Astrocyte of the cerebellum (primary cell): ENCODE results near the gene ARFGAP2.

Experiments used
- DNase-seq: peaks from one replicate; pipeline ENCODE4 v3.0.0-alpha.2; 2011; ENCODE audit warnings: low read depth
- H3K4me3 ChIP-seq: 2 replicates; pipeline ENCODE4 v1.5.1; 2011; ENCODE audit warnings: mild to moderate bottlenecking, low read depth, low read length, moderate library complexity
- in situ Hi-C: cut with HindIII; loops from 2 replicates; pipeline ENCODE4 v1.10.0; 2017; ENCODE audit warnings: low sequenced_read_pairs
- TF ChIP-seq, protein P1 (sequence below): IDR thresholded peaks from 2 replicates; pipeline ENCODE4 v1.5.1; 2012; ENCODE audit warnings: low read length, low read depth, moderate library complexity, mild to moderate bottlenecking; ENCODE audit errors: missing control alignments

Gene ARFGAP2

DNA sequence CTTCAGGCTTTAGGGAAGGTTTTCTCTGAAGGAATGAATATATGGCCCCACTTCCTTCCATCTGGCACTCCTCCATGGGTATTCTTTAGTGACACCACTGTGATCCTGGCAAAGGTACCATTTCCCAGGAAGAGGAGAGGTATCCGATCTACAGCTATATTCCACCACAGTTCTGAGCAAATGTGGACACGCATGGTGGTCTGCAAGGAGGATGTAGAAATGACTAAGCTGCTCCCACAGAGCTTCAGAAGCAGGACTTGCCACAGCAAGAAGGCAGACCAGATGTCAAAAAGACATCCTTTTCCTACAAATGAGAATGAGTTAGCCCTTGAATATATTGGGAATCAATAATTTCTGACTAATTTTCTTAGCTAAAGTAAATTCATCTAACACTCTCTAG lies 45.5 kb downstream of the ARFGAP2 start:
- in situ Hi-C loops: no loop called here
- H3K4me3 ChIP-seq: no peak overlapping the region
- no peak for DNase-seq
- TF ChIP-seq, protein P1, sequence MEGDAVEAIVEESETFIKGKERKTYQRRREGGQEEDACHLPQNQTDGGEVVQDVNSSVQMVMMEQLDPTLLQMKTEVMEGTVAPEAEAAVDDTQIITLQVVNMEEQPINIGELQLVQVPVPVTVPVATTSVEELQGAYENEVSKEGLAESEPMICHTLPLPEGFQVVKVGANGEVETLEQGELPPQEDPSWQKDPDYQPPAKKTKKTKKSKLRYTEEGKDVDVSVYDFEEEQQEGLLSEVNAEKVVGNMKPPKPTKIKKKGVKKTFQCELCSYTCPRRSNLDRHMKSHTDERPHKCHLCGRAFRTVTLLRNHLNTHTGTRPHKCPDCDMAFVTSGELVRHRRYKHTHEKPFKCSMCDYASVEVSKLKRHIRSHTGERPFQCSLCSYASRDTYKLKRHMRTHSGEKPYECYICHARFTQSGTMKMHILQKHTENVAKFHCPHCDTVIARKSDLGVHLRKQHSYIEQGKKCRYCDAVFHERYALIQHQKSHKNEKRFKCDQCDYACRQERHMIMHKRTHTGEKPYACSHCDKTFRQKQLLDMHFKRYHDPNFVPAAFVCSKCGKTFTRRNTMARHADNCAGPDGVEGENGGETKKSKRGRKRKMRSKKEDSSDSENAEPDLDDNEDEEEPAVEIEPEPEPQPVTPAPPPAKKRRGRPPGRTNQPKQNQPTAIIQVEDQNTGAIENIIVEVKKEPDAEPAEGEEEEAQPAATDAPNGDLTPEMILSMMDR: no peak

DNA sequence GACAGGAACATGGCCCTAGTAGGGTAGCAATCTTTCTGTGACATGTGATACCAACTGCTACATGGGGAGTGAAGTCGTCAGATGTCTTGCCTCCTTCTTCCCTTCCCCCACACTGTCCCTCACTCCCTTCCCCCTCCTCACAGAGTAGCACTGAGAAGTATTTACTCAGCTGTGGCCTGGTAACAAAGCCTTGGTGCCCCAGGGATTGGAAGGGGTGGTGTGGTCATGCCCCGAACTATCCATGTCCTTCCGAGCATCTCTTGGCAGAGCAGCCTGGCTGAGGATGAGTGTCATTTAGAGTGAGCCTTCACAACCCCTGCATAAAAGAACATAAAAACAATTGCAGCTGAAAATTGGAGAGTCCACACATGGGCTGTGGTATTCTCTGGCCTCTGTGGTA lies 46.1 kb downstream of the ARFGAP2 start:
- in situ Hi-C loops: no loop called here
- H3K4me3 ChIP-seq: no peak overlapping the region
- no peak for DNase-seq
- TF ChIP-seq, protein P1: no peak

DNA sequence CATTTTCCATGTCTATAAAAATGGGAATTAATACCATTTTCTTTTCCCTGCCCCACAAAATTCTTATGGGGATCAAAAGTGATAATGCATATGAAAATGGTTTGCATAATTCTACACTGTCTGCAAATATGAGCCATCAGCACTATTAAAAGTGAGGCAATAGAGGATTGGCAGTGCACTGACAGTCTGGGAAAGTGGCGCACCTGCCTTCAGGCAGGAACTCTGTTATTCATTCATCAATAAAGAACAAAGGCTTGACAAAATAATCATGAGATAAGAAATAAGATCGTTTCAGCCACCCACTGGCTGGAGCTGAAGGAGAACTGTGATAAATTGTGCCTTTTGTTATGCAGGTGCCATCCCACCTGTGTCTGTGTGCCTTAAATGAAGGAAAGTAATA lies 49.5 kb downstream of the ARFGAP2 start:
- TF ChIP-seq, protein P1: no peak
- in situ Hi-C loops: no loop called here
- H3K4me3 ChIP-seq: no peak overlapping the region
- DNase-seq: no peak

DNA sequence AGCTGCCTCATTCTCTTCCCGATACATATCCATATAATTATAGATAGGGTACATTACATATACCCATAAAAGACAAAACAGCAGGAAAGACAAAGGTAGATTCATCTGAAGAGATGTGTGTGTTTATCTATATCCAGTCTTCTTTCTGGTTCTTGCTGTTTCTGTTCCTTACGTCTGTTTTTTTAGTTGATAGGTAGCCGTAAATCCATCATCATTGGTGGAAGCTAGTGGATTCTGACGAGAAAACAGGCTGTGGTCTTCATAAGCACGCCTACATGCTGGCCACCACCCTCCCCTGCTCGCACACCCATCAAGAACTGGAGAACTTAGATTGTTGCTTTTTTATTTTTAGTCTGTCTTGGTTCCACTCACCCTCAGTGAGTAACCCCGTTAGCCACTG lies 51.6 kb downstream of the ARFGAP2 start:
- TF ChIP-seq, protein P1: no peak
- in situ Hi-C loops: no loop called here
- H3K4me3 ChIP-seq: no peak overlapping the region
- no peak for DNase-seq

DNA sequence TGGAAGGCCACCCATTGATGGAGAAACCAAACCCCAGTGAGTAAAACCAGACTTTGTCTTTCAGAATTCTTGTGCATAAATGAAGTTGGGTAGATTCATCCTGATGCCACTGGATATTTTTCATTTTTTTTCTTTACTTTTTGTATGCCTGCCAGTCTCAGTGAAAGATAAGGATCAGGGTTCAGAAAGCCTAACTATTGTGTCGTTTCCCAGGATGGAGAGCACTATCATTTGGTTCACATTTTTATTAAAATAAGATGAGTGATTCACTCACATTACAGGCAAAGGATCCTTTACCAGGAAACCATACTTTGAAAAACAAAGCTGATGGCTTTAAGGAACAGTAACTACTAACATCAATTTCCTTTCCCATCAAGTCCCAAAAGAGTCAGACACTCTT lies 52.0 kb downstream of the ARFGAP2 start:
- DNase-seq: no peak
- H3K4me3 ChIP-seq: no peak overlapping the region
- in situ Hi-C loops: no loop called here
- TF ChIP-seq, protein P1: no peak

DNA sequence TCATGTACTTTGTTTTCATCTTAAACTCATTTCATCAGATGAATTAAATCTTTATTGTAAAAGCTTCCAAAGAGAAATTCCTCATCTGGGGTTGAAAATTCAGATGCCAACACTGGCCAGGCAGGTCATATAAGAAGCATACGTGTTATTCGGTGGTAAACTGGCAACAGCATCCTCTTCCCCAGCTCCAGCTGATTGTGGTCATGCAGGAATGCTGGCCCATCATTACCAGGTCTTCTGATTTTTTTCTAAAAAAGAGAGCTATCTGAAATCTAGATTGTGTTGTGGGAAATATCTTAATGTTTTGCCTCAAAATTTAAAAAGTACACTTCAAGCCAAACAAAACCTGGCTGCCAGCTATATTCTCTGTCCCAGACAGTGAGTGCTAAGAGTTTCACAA lies 53.6 kb downstream of the ARFGAP2 start:
- DNase-seq: no peak
- in situ Hi-C loops: no loop called here
- no peak overlapping the region for H3K4me3 ChIP-seq
- TF ChIP-seq, protein P1: no peak

DNA sequence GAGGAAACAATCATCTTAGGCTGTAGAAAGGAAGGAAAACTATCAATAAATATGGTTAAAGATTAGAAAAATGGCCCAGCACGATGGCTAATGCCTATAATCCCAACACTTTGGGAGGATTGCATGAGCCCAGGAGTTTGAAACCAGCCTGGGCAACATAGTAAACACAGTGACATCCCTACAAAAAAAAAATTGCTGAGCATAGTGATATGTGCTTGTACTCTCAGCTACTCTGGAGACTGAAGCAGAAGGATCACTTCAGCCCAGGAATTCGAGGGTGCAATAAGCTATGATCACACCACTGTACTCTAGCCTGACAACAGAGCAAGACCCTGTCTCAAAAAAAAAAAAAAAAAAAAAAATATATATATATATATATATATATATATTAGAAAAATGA lies 54.9 kb downstream of the ARFGAP2 start:
- DNase-seq: no peak
- in situ Hi-C loops: no loop called here
- no peak overlapping the region for H3K4me3 ChIP-seq
- TF ChIP-seq, protein P1: no peak
